Neural cell (in vitro differentiated cells): Measurements from ENCODE around the gene ADGRD1. TPM values are rescaled to one million over a fixed set of nuclear protein-coding genes. Genes with fewer than 3 reads are reported as not detected.

ENCODE experiments used
- H2AFZ ChIP-seq: fragments of 200-600, 300-800 bp; sonication (generic), shearing (Covaris generic); 2 replicates; pipeline ENCODE4 v1.6.0; 2014; ENCODE audit warnings: low read depth, mild to moderate bottlenecking, antibody characterized with exemption, low read length, moderate library complexity
- H3F3A ChIP-seq: fragments of 200-600 bp; shearing (Covaris generic); 2 replicates; pipeline ENCODE4 v1.6.1; 2016; ENCODE audit warnings: mild to moderate bottlenecking, moderate library complexity, mixed read lengths, antibody characterized with exemption, low read length; ENCODE audit not compliant: insufficient read depth, poor library complexity, severe bottlenecking
- H3K27ac ChIP-seq: fragments of 200-600, 300-800 bp; sonication (generic), shearing (Covaris generic); 2 replicates; pipeline ENCODE4 v1.5.1; 2014; ENCODE audit warnings: mild to moderate bottlenecking, low read length, moderate library complexity
- H3K27me3 ChIP-seq: fragments of 300-800, 200-600 bp; sonication (generic), shearing (Covaris generic); 2 replicates; pipeline ENCODE4 v1.6.0; 2014; ENCODE audit warnings: mild to moderate bottlenecking, low read depth, low read length, moderate library complexity; ENCODE audit not compliant: insufficient read depth
- H3K36me3 ChIP-seq: fragments of 300-800, 200-600 bp; sonication (generic), shearing (Covaris generic); 2 replicates; pipeline ENCODE4 v1.5.1; 2014; ENCODE audit warnings: mild to moderate bottlenecking, antibody characterized with exemption, low read length, moderate library complexity; ENCODE audit not compliant: insufficient read depth
- H3K4me2 ChIP-seq: fragments of 300-800, 200-600 bp; sonication (generic), shearing (Covaris generic); 2 replicates; pipeline ENCODE4 v1.6.0; 2014; ENCODE audit warnings: mild to moderate bottlenecking, low read length
- H3K4me3 ChIP-seq: fragments of 300-800, 200-600 bp; sonication (generic), shearing (Covaris generic); 2 replicates; pipeline ENCODE4 v1.5.1; 2014; ENCODE audit warnings: mild to moderate bottlenecking, low read length, moderate library complexity
- H3K79me2 ChIP-seq: fragments of 200-600 bp; shearing (Covaris generic); replicated peaks from 2 replicates; pipeline ENCODE4 v1.6.0; 2014; ENCODE audit warnings: mild to moderate bottlenecking, low read length, moderate library complexity; ENCODE audit not compliant: insufficient read depth
- H3K9ac ChIP-seq: fragments of 300-800, 200-600 bp; sonication (generic), shearing (Covaris generic); 2 replicates; pipeline ENCODE4 v1.6.1; 2016; ENCODE audit warnings: mild to moderate bottlenecking, low read length, mixed read lengths
- H3K9me2 ChIP-seq: fragments of 200-600 bp; shearing (Covaris generic); 2 replicates; pipeline ENCODE4 v1.6.1; 2016; ENCODE audit warnings: mild to moderate bottlenecking, low read length, mixed read lengths; ENCODE audit not compliant: insufficient read depth
- H3K9me3 ChIP-seq: fragments of 200-600, 300-800 bp; sonication (generic), shearing (Covaris generic); 2 replicates; pipeline ENCODE4 v1.6.1; 2016; ENCODE audit warnings: mild to moderate bottlenecking, mixed run types, low read length, moderate library complexity, mixed read lengths
- H4K20me1 ChIP-seq: fragments of 200-600 bp; shearing (Covaris generic); 2 replicates; pipeline ENCODE4 v1.6.1; 2016; ENCODE audit warnings: mild to moderate bottlenecking, mixed run types; ENCODE audit not compliant: insufficient read depth
- EP300 ChIP-seq: fragments of 450-650 bp; conservative IDR thresholded peaks from 2 replicates; pipeline ENCODE4 v1.6.1; 2014; ENCODE audit warnings: antibody characterized with exemption, mild to moderate bottlenecking, moderate library complexity; ENCODE audit not compliant: poor library complexity, severe bottlenecking
- EZH2 ChIP-seq: fragments of 200-600, 300-800 bp; shearing (Covaris generic), sonication (generic); IDR thresholded peaks from 2 replicates; pipeline ENCODE4 v1.6.1; 2014; ENCODE audit warnings: antibody characterized with exemption, low read length, borderline replicate concordance, mild to moderate bottlenecking; ENCODE audit not compliant: insufficient read depth, poor library complexity, severe bottlenecking
- MXI1 ChIP-seq: fragments of 450-650 bp; conservative IDR thresholded peaks from 2 replicates; pipeline ENCODE4 v1.6.1; 2014; ENCODE audit warnings: antibody characterized with exemption, mild to moderate bottlenecking; ENCODE audit not compliant: poor library complexity, severe bottlenecking
- POLR2AphosphoS5 ChIP-seq: IDR thresholded peaks from 2 replicates; pipeline ENCODE4 v1.6.1; 2012
- RAD21 ChIP-seq: fragments of 450-650 bp; conservative IDR thresholded peaks from 2 replicates; pipeline ENCODE4 v1.6.1; 2014; ENCODE audit warnings: antibody characterized with exemption, mild to moderate bottlenecking, moderate library complexity
- SMC3 ChIP-seq: fragments of 450-650 bp; conservative IDR thresholded peaks from 2 replicates; pipeline ENCODE4 v1.6.1; 2014; ENCODE audit warnings: antibody characterized with exemption, mild to moderate bottlenecking, moderate library complexity; ENCODE audit not compliant: poor library complexity
- TAF1 ChIP-seq: IDR thresholded peaks from 2 replicates; pipeline ENCODE4 v1.6.1; 2012; ENCODE audit warnings: low read depth
- polyA plus RNA-seq: library from polyadenylated mRNA; depleted of rRNA; stranded (reverse); fragments of >200 nt; gene quantifications from 2 replicates; pipeline ENCODE4 v1.2.3, GENCODE V29; 2014
- TF ChIP-seq, protein P1 (sequence below): IDR thresholded peaks from 2 replicates; pipeline ENCODE4 v1.6.1; 2012; ENCODE audit warnings: borderline replicate concordance
- TF ChIP-seq, protein P2 (sequence below): fragments of 450-650 bp; IDR thresholded peaks from 2 replicates; pipeline ENCODE4 v1.5.1; 2014; ENCODE audit warnings: antibody characterized with exemption, mild to moderate bottlenecking, moderate library complexity; ENCODE audit not compliant: poor library complexity, severe bottlenecking

Gene ADGRD1
- polyA plus RNA-seq, 1 donor from 2014 or later: 1.7 TPM

DNA sequence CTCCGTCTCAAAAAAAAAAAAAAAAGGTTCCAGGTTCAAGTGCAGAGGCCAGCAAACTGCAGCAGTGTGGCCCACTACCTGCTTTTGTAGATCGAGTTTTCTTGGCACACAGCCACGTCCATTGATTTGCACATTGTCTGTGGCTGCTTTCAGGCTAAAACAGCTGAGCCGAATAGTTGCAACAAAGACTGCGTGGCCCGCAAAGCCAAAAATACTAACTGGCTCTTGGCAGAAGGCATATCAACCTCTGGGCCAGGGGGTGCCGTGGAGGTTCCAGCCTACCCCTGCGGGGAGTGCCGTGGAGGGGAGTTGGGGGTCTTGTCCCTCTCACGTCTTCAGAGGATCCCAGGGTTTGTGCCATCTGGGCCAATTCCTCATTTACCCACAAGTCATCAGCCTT, 170.1 kb downstream of the ADGRD1 start:
- H3K27ac ChIP-seq: no peak overlapping the region
- H3K9me3 ChIP-seq: no peaks in the 10 kb centered on the region

DNA sequence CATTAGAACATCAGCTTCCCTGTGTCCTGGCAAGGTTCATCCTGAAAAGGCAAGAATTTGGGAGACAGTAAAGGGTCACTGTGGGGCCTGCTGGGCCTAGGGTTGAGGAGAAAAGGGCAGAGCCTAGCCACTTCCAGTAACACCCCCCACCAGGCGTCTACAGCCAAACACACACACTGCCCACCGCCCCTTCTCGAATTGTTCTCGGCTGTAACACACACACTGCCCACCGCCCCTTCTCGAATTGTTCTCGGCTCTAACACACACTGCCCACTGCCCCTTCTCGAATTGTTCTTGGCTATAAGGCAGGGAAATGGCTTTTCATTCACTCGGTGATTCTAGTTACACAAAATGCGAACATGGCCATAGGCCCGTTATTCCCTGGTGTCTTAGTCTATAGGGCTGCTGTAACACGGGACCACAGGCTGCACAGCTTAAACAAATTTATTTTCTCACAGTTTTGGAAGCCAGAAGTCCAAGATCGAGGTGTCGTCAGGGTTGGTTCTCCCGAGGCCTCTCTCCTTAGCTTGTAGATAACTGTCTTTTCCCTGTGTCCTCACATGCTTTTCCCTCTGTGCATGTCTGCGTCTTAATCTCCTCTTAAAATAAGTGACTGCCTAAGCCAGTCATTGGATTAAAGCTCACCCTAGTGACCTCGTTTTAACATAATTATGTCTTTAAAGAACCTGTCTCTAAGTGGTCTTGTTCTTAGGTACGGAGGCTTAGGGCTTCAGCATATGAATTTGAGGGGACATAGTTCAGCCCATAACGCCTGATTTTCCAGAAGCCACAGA, 171.0 kb downstream of the ADGRD1 start:
- Histone ChIP-seq H3K9ac (no peak overlapping the region), H3K36me3 (no peaks in the 10 kb centered on the region), H3K27me3 (no peaks in the 10 kb centered on the region), H3F3A (no peaks in the 10 kb centered on the region), H3K27ac (no peak overlapping the region), H3K9me3 (no peaks in the 10 kb centered on the region), H3K9me2 (no peaks in the 10 kb centered on the region), H3K4me2 (no peak overlapping the region), H4K20me1 (no peaks in the 10 kb centered on the region), H3K79me2 (no peaks in the 10 kb centered on the region), H3K4me3 (no peak overlapping the region), H2AFZ (no peak overlapping the region)
- TF ChIP-seq MXI1: no peak
- TF ChIP-seq, protein P1, sequence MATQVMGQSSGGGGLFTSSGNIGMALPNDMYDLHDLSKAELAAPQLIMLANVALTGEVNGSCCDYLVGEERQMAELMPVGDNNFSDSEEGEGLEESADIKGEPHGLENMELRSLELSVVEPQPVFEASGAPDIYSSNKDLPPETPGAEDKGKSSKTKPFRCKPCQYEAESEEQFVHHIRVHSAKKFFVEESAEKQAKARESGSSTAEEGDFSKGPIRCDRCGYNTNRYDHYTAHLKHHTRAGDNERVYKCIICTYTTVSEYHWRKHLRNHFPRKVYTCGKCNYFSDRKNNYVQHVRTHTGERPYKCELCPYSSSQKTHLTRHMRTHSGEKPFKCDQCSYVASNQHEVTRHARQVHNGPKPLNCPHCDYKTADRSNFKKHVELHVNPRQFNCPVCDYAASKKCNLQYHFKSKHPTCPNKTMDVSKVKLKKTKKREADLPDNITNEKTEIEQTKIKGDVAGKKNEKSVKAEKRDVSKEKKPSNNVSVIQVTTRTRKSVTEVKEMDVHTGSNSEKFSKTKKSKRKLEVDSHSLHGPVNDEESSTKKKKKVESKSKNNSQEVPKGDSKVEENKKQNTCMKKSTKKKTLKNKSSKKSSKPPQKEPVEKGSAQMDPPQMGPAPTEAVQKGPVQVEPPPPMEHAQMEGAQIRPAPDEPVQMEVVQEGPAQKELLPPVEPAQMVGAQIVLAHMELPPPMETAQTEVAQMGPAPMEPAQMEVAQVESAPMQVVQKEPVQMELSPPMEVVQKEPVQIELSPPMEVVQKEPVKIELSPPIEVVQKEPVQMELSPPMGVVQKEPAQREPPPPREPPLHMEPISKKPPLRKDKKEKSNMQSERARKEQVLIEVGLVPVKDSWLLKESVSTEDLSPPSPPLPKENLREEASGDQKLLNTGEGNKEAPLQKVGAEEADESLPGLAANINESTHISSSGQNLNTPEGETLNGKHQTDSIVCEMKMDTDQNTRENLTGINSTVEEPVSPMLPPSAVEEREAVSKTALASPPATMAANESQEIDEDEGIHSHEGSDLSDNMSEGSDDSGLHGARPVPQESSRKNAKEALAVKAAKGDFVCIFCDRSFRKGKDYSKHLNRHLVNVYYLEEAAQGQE: no peak
- TF ChIP-seq RAD21: no peak
- no peak for TF ChIP-seq EP300
- no peak for TF ChIP-seq TAF1
- TF ChIP-seq, protein P2, sequence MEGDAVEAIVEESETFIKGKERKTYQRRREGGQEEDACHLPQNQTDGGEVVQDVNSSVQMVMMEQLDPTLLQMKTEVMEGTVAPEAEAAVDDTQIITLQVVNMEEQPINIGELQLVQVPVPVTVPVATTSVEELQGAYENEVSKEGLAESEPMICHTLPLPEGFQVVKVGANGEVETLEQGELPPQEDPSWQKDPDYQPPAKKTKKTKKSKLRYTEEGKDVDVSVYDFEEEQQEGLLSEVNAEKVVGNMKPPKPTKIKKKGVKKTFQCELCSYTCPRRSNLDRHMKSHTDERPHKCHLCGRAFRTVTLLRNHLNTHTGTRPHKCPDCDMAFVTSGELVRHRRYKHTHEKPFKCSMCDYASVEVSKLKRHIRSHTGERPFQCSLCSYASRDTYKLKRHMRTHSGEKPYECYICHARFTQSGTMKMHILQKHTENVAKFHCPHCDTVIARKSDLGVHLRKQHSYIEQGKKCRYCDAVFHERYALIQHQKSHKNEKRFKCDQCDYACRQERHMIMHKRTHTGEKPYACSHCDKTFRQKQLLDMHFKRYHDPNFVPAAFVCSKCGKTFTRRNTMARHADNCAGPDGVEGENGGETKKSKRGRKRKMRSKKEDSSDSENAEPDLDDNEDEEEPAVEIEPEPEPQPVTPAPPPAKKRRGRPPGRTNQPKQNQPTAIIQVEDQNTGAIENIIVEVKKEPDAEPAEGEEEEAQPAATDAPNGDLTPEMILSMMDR: no peak
- TF ChIP-seq EZH2: no peak
- no peak for TF ChIP-seq SMC3
- TF ChIP-seq POLR2AphosphoS5: no peak

More for the DNA sequence above, 170.1 kb downstream of the ADGRD1 start:
- Histone ChIP-seq H3K4me3 (no peak overlapping the region), H3K27me3 (no peaks in the 10 kb centered on the region), H4K20me1 (no peaks in the 10 kb centered on the region), H3K36me3 (no peaks in the 10 kb centered on the region), H3K9ac (no peak overlapping the region), H3K9me2 (no peaks in the 10 kb centered on the region), H3K4me2 (no peak overlapping the region), H3K79me2 (no peaks in the 10 kb centered on the region), H2AFZ (no peak overlapping the region), H3F3A (no peaks in the 10 kb centered on the region)
- TF ChIP-seq EZH2: no peak
- no peak for TF ChIP-seq TAF1
- TF ChIP-seq, protein P2: no peak
- no peak for TF ChIP-seq EP300
- TF ChIP-seq MXI1: no peak
- no peak for TF ChIP-seq SMC3
- TF ChIP-seq, protein P1: no peak
- no peak for TF ChIP-seq RAD21
- TF ChIP-seq POLR2AphosphoS5: no peak
